HEK293 (cell line): ENCODE measurements around the gene PTGER1.
A peak's percentile ranks its signal among the peaks of the same experiment; 100 is the strongest.

ENCODE experiments used
- CTCF ChIA-PET: fragments of 350-600 bp; formaldehyde crosslinking; extraction: SDS; loops from one replicate; lab custom pipeline; 2021; ENCODE audit warnings: antibody characterized with exemption; lab: Yijun Ruan, JAX
- POLR2A ChIA-PET: fragments of 300-600 bp; formaldehyde crosslinking; extraction: SDS; loops from one replicate; lab custom pipeline; 2020; ENCODE audit warnings: antibody characterized with exemption, inconsistent platforms; lab: Yijun Ruan, JAX
- H3K27ac ChIP-seq: fragments of 200-500 bp; sonication (Bioruptor generic); 2 replicates; pipeline ENCODE4 v1.5.1; 2014; ENCODE audit warnings: low read depth, low read length, control low read depth, inconsistent platforms; ENCODE audit errors: extremely low read depth
- H3K36me3 ChIP-seq, 2 experiments: fragments of 200-500 bp in 1 of 2; sonication (Bioruptor generic) in 1 of 2; 1 replicate in 1 of 2; 2 replicates in 1 of 2; pipeline ENCODE4 v1.5.1; 2014 to 2017; ENCODE audit warnings: inconsistent platforms in 2 of 2, low read length in 2 of 2; ENCODE audit not compliant: control insufficient read depth in 2 of 2, insufficient read depth in 1 of 2
- H3K4me1 ChIP-seq: fragments of 200-500 bp; sonication (Bioruptor generic); 2 replicates; pipeline ENCODE4 v1.5.1; 2014; ENCODE audit warnings: mild to moderate bottlenecking, low read length, inconsistent platforms; ENCODE audit not compliant: control insufficient read depth, insufficient read depth
- H3K4me3 ChIP-seq: 2 replicates; pipeline ENCODE4 v1.5.1; 2011; ENCODE audit warnings: low read depth, mild to moderate bottlenecking, control low read depth, low read length, moderate library complexity
- H3K9me3 ChIP-seq: fragments of 200-500 bp; sonication (Bioruptor generic); 2 replicates; pipeline ENCODE4 v1.5.1; 2014; ENCODE audit warnings: low read depth, low read length, inconsistent platforms; ENCODE audit not compliant: control insufficient read depth, insufficient read depth
- BCL11A ChIP-seq: fragments of 450-650 bp; formaldehyde crosslinking; IDR thresholded peaks from 2 replicates; pipeline ENCODE4 v1.5.1; 2016; ENCODE audit warnings: low read depth, missing biosample characterization, missing genetic modification characterization
- BCL6B ChIP-seq: fragments of 450-650 bp; formaldehyde crosslinking; IDR thresholded peaks from 2 replicates; pipeline ENCODE4 v1.5.1; 2017; ENCODE audit warnings: missing biosample characterization, missing genetic modification characterization
- KLF1 ChIP-seq: fragments of 450-650 bp; formaldehyde crosslinking; IDR thresholded peaks from 2 replicates; pipeline ENCODE4 v1.5.1; 2016; ENCODE audit warnings: missing biosample characterization, missing genetic modification characterization
- SP3 ChIP-seq: fragments of 450-650 bp; formaldehyde crosslinking; IDR thresholded peaks from 2 replicates; pipeline ENCODE4 v1.5.1; 2016; ENCODE audit warnings: missing biosample characterization, missing genetic modification characterization
- ZEB2 ChIP-seq: fragments of 450-650 bp; formaldehyde crosslinking; IDR thresholded peaks from 2 replicates; pipeline ENCODE4 v1.5.1; 2016; ENCODE audit warnings: missing biosample characterization, missing genetic modification characterization
- ZNF133 ChIP-seq: fragments of 450-650 bp; formaldehyde crosslinking; IDR thresholded peaks from 2 replicates; pipeline ENCODE4 v1.5.1; 2016; ENCODE audit warnings: missing biosample characterization, missing genetic modification characterization
- ZNF174 ChIP-seq: fragments of 450-650 bp; formaldehyde crosslinking; IDR thresholded peaks from 2 replicates; pipeline ENCODE4 v1.5.0; 2017; ENCODE audit warnings: missing biosample characterization, mild to moderate bottlenecking, missing genetic modification characterization
- ZNF18 ChIP-seq: fragments of 450-650 bp; formaldehyde crosslinking; IDR thresholded peaks from 2 replicates; pipeline ENCODE4 v1.5.1; 2016; ENCODE audit warnings: missing biosample characterization, missing genetic modification characterization
- ZNF184 ChIP-seq: fragments of 450-650 bp; IDR thresholded peaks from 2 replicates; pipeline ENCODE4 v1.5.1; 2018; ENCODE audit warnings: missing biosample characterization, mild to moderate bottlenecking, missing genetic modification characterization
- ZNF2 ChIP-seq: fragments of 450-650 bp; formaldehyde crosslinking; IDR thresholded peaks from 2 replicates; pipeline ENCODE4 v1.5.1; 2016; ENCODE audit warnings: missing biosample characterization, missing genetic modification characterization
- ZNF248 ChIP-seq: fragments of 450-650 bp; formaldehyde crosslinking; IDR thresholded peaks from 2 replicates; pipeline ENCODE4 v1.5.1; 2017; ENCODE audit warnings: missing biosample characterization, missing genetic modification characterization
- ZNF266 ChIP-seq: fragments of 450-650 bp; formaldehyde crosslinking; IDR thresholded peaks from 2 replicates; pipeline ENCODE4 v1.5.1; 2016; ENCODE audit warnings: missing biosample characterization, missing genetic modification characterization, low read depth
- ZNF335 ChIP-seq: fragments of 450-650 bp; formaldehyde crosslinking; conservative IDR thresholded peaks from 2 replicates; pipeline ENCODE4 v1.5.1; 2016; ENCODE audit warnings: missing biosample characterization, missing genetic modification characterization
- ZNF37A ChIP-seq: fragments of 450-650 bp; IDR thresholded peaks from 2 replicates; pipeline ENCODE4 v1.5.1; 2018; ENCODE audit warnings: missing biosample characterization, missing genetic modification characterization
- ZNF426 ChIP-seq: fragments of 450-650 bp; formaldehyde crosslinking; IDR thresholded peaks from 2 replicates; pipeline ENCODE4 v1.5.1; 2017; ENCODE audit warnings: missing biosample characterization, missing genetic modification characterization, mild to moderate bottlenecking, inconsistent platforms, moderate library complexity
- ZNF433 ChIP-seq: fragments of 450-650 bp; formaldehyde crosslinking; IDR thresholded peaks from 2 replicates; pipeline ENCODE4 v1.5.1; 2016; ENCODE audit warnings: missing biosample characterization, missing genetic modification characterization, low read depth
- ZNF549 ChIP-seq: fragments of 450-650 bp; IDR thresholded peaks from 2 replicates; pipeline ENCODE4 v1.5.1; 2018; ENCODE audit warnings: missing biosample characterization, missing genetic modification characterization, mild to moderate bottlenecking, inconsistent platforms, moderate library complexity
- ZNF596 ChIP-seq: fragments of 450-650 bp; IDR thresholded peaks from 2 replicates; pipeline ENCODE4 v1.5.0; 2018; ENCODE audit warnings: missing biosample characterization, mild to moderate bottlenecking, missing genetic modification characterization, moderate library complexity
- ZNF610 ChIP-seq: fragments of 450-650 bp; formaldehyde crosslinking; IDR thresholded peaks from 2 replicates; pipeline ENCODE4 v1.5.1; 2016; ENCODE audit warnings: missing biosample characterization, missing genetic modification characterization, borderline replicate concordance
- ZNF639 ChIP-seq: fragments of 450-650 bp; formaldehyde crosslinking; IDR thresholded peaks from 2 replicates; pipeline ENCODE4 v1.5.1; 2016; ENCODE audit warnings: missing biosample characterization, missing genetic modification characterization
- TF ChIP-seq, protein P1 (sequence below): fragments of 450-650 bp; formaldehyde crosslinking; IDR thresholded peaks from 2 replicates; pipeline ENCODE4 v1.5.1; 2016; ENCODE audit warnings: missing biosample characterization, missing genetic modification characterization
- TF ChIP-seq, protein P2 (sequence below): fragments of 450-650 bp; formaldehyde crosslinking; IDR thresholded peaks from 2 replicates; pipeline ENCODE4 v1.5.1; 2016; ENCODE audit warnings: missing biosample characterization, missing genetic modification characterization
- TF ChIP-seq, protein P3 (sequence below): IDR thresholded peaks from 2 replicates; pipeline ENCODE4 v1.6.1; 2011; ENCODE audit warnings: mild to moderate bottlenecking, low read depth, low read length, borderline replicate concordance
- TF ChIP-seq, protein P4 (sequence below): fragments of 450-650 bp; formaldehyde crosslinking; IDR thresholded peaks from 2 replicates; pipeline ENCODE4 v1.5.1; 2017; ENCODE audit warnings: missing biosample characterization, missing genetic modification characterization

Gene PTGER1

GRCh38 chr19:14517840-14518505 is 42.8 kb upstream of the PTGER1 start, which contains the start of gene DNAJB1:
Gene DNAJB1 (minus strand): TSS chr19:14518397. CDS start chr19:14518349, 48 bp downstream.
- Histone ChIP-seq H3K4me3 (peak within 1 kb of the TSS; percentile 97), H3K36me3 (peaks cover 3 to 39% of the 10 kb centered on the region in 2 experiments; a peak in 1 of 3 replicates), H3K4me1 (no peaks in the 10 kb centered on the region; the same call in 1 of the 2 replicates), H3K9me3 (no peaks in the 10 kb centered on the region), H3K27ac (peak within 1 kb of the TSS; percentile 96)
- POLR2A ChIA-PET, result interaction anchor here (0.5 to 2.6 kb wide), 33 partner anchors 8 to 383 kb away, joined by 3 to 48 read pairs (median 4); partner anchors contain the start of genes ASF1B, GIPC1, NDUFB7 and TECR
- CTCF ChIA-PET, result interaction anchor here (0.6 to 2.1 kb wide), 2 partner anchors 12 to 14 kb away, joined by 5 read pairs; no protein-coding TSS in a partner anchor
- TF ChIP-seq ZNF335 (tag by site-specific recombination) (peak; percentile 75), ZNF426 (no peak), ZNF133 (tag by site-specific recombination) (peak; percentile 42; the same call in 1 of the 2 replicates), BCL6B (no peak), ZNF549 (tag by site-specific recombination) (no peak), ZNF248 (tag by site-specific recombination) (no peak), BCL11A (tag by site-specific recombination) (no peak), ZNF2 (tag by site-specific recombination) (peak; percentile 67), ZNF639 (tag by site-specific recombination) (0 out of 2 replicates have a peak, but pooled peaks have one; percentile 42), ZNF266 (tag by site-specific recombination) (no peak), ZNF610 (tag by site-specific recombination) (no peak), SP3 (tag by site-specific recombination) (peak; percentile 70), ZNF18 (tag by site-specific recombination) (0 out of 2 replicates have a peak, but pooled peaks have one; percentile 35), ZEB2 (tag by site-specific recombination) (peak; percentile 78), KLF1 (tag by site-specific recombination) (peak; percentile 54; the same call in 1 of the 2 replicates), ZNF433 (tag by site-specific recombination) (no peak), ZNF596 (tag by site-specific recombination) (no peak), ZNF184 (tag by site-specific recombination) (no peak), ZNF174 (tag by site-specific recombination) (no peak), ZNF37A (tag by site-specific recombination) (peak; percentile 54; the same call in 1 of the 2 replicates)
- TF ChIP-seq, protein P1, sequence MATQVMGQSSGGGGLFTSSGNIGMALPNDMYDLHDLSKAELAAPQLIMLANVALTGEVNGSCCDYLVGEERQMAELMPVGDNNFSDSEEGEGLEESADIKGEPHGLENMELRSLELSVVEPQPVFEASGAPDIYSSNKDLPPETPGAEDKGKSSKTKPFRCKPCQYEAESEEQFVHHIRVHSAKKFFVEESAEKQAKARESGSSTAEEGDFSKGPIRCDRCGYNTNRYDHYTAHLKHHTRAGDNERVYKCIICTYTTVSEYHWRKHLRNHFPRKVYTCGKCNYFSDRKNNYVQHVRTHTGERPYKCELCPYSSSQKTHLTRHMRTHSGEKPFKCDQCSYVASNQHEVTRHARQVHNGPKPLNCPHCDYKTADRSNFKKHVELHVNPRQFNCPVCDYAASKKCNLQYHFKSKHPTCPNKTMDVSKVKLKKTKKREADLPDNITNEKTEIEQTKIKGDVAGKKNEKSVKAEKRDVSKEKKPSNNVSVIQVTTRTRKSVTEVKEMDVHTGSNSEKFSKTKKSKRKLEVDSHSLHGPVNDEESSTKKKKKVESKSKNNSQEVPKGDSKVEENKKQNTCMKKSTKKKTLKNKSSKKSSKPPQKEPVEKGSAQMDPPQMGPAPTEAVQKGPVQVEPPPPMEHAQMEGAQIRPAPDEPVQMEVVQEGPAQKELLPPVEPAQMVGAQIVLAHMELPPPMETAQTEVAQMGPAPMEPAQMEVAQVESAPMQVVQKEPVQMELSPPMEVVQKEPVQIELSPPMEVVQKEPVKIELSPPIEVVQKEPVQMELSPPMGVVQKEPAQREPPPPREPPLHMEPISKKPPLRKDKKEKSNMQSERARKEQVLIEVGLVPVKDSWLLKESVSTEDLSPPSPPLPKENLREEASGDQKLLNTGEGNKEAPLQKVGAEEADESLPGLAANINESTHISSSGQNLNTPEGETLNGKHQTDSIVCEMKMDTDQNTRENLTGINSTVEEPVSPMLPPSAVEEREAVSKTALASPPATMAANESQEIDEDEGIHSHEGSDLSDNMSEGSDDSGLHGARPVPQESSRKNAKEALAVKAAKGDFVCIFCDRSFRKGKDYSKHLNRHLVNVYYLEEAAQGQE (tag by site-specific recombination), result peak; percentile 45
- TF ChIP-seq, protein P2, sequence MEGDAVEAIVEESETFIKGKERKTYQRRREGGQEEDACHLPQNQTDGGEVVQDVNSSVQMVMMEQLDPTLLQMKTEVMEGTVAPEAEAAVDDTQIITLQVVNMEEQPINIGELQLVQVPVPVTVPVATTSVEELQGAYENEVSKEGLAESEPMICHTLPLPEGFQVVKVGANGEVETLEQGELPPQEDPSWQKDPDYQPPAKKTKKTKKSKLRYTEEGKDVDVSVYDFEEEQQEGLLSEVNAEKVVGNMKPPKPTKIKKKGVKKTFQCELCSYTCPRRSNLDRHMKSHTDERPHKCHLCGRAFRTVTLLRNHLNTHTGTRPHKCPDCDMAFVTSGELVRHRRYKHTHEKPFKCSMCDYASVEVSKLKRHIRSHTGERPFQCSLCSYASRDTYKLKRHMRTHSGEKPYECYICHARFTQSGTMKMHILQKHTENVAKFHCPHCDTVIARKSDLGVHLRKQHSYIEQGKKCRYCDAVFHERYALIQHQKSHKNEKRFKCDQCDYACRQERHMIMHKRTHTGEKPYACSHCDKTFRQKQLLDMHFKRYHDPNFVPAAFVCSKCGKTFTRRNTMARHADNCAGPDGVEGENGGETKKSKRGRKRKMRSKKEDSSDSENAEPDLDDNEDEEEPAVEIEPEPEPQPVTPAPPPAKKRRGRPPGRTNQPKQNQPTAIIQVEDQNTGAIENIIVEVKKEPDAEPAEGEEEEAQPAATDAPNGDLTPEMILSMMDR (tag by site-specific recombination), result no peak; the same call in 1 of the 2 replicates
- TF ChIP-seq, protein P3, sequence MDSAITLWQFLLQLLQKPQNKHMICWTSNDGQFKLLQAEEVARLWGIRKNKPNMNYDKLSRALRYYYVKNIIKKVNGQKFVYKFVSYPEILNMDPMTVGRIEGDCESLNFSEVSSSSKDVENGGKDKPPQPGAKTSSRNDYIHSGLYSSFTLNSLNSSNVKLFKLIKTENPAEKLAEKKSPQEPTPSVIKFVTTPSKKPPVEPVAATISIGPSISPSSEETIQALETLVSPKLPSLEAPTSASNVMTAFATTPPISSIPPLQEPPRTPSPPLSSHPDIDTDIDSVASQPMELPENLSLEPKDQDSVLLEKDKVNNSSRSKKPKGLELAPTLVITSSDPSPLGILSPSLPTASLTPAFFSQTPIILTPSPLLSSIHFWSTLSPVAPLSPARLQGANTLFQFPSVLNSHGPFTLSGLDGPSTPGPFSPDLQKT, result 0 out of 2 replicates have a peak, but pooled peaks have one; percentile 64
- TF ChIP-seq, protein P4, sequence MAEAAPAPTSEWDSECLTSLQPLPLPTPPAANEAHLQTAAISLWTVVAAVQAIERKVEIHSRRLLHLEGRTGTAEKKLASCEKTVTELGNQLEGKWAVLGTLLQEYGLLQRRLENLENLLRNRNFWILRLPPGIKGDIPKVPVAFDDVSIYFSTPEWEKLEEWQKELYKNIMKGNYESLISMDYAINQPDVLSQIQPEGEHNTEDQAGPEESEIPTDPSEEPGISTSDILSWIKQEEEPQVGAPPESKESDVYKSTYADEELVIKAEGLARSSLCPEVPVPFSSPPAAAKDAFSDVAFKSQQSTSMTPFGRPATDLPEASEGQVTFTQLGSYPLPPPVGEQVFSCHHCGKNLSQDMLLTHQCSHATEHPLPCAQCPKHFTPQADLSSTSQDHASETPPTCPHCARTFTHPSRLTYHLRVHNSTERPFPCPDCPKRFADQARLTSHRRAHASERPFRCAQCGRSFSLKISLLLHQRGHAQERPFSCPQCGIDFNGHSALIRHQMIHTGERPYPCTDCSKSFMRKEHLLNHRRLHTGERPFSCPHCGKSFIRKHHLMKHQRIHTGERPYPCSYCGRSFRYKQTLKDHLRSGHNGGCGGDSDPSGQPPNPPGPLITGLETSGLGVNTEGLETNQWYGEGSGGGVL (tag by site-specific recombination), result peak; percentile 49
